SU-DHL-6 (cell line): ENCODE data around the gene MKRN2.

Source experiments
- H2AFZ ChIP-seq: fragments of 200-600 bp; sonication (generic); 2 replicates; pipeline ENCODE4 v1.6.1; 2014; ENCODE audit warnings: low read depth, mild to moderate bottlenecking, moderate library complexity, mixed read lengths, antibody characterized with exemption, low read length; ENCODE audit not compliant: severe bottlenecking
- H3F3A ChIP-seq: fragments of 200-600 bp; shearing (Covaris generic); 2 replicates; pipeline ENCODE4 v1.6.0; 2016; ENCODE audit warnings: antibody characterized with exemption, mild to moderate bottlenecking; ENCODE audit not compliant: insufficient read depth
- H3K27ac ChIP-seq: fragments of 200-600 bp; sonication (generic); 2 replicates; pipeline ENCODE4 v1.5.1; 2016; ENCODE audit warnings: low read depth, mild to moderate bottlenecking, low read length, moderate library complexity, mixed read lengths
- H3K27me3 ChIP-seq: fragments of 200-600 bp; sonication (generic), shearing (Covaris generic); 2 replicates; pipeline ENCODE4 v1.6.0; 2014; ENCODE audit warnings: mild to moderate bottlenecking, low read length
- H3K36me3 ChIP-seq: fragments of 200-600 bp; sonication (generic); 2 replicates; pipeline ENCODE4 v1.6.1; 2014; ENCODE audit warnings: mild to moderate bottlenecking, low read length, mixed read lengths
- H3K4me2 ChIP-seq: fragments of 300-600, 200-600 bp; shearing (Covaris generic), sonication (generic); 2 replicates; pipeline ENCODE4 v1.6.0; 2014; ENCODE audit warnings: low read length, low read depth, mild to moderate bottlenecking; ENCODE audit not compliant: poor library complexity, severe bottlenecking
- H3K4me3 ChIP-seq: fragments of 200-600 bp; sonication (generic); 2 replicates; pipeline ENCODE4 v1.5.1; 2014; ENCODE audit warnings: antibody characterized with exemption, low read length, mild to moderate bottlenecking, mixed read lengths; ENCODE audit not compliant: insufficient read depth, poor library complexity, severe bottlenecking
- H3K79me2 ChIP-seq: fragments of 200-600 bp; sonication (generic); 2 replicates; pipeline ENCODE4 v1.6.1; 2014; ENCODE audit warnings: mild to moderate bottlenecking, low read length, moderate library complexity; ENCODE audit not compliant: insufficient read depth
- H3K9ac ChIP-seq: fragments of 200-600 bp; sonication (generic); 2 replicates; pipeline ENCODE4 v1.7.0; 2014; ENCODE audit warnings: mild to moderate bottlenecking, low read length
- H3K9me2 ChIP-seq: fragments of 200-600 bp; sonication (generic); replicated peaks from 2 replicates; pipeline ENCODE4 v1.6.1; 2014; ENCODE audit warnings: low read length; ENCODE audit not compliant: insufficient read depth
- H3K9me3 ChIP-seq: fragments of 200-600 bp; sonication (generic); 2 replicates; pipeline ENCODE4 v1.6.1; 2014; ENCODE audit warnings: low read length, mixed read lengths; ENCODE audit not compliant: insufficient read depth
- H4K20me1 ChIP-seq: fragments of 200-600 bp; sonication (generic); 2 replicates; pipeline ENCODE4 v1.6.1; 2014; ENCODE audit warnings: low read depth, mild to moderate bottlenecking, antibody characterized with exemption, low read length, moderate library complexity, mixed read lengths
- EZH2phosphoT487 ChIP-seq: fragments of 200-600 bp; sonication (generic), shearing (Covaris generic); conservative IDR thresholded peaks from 2 replicates; pipeline ENCODE4 v1.6.1; 2018; ENCODE audit warnings: mild to moderate bottlenecking, antibody characterized with exemption, low read length, moderate library complexity, mixed read lengths
- TF ChIP-seq, protein P1 (sequence below): fragments of 200-600 bp; sonication (generic); IDR thresholded peaks from one replicate; pipeline ENCODE4 v1.5.1; 2017; ENCODE audit warnings: antibody characterized with exemption, mild to moderate bottlenecking, low read length, moderate library complexity; ENCODE audit not compliant: insufficient read depth, poor library complexity, severe bottlenecking

The MKRN2 gene

DNA sequence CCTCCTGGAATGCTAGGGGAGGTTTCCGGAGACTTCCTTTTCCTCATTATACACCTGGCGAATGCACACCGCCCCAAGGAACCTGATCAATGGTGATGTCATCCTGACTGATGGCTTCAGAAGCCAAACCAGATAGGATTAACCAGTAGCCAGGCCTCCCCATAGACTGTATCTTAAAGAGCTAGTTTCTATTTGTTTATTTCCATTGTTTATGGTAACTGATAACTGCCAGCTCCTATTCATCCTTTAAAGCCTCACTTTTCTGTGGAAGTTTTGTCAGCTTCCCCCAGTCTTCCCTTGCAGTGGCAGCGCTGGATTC, 11.5 kb upstream of the MKRN2 start, which contains the start of gene MKRN2OS:
TSS of gene MKRN2OS (minus strand) at position 27 of the 319 bp plus-strand sequence. CDS start 35 bp downstream, outside the sequence.
- H3F3A ChIP-seq, result no peaks in the 10 kb centered on the region
- no peak within 1 kb of the TSS for H3K4me2 ChIP-seq
- H3K27ac ChIP-seq, result no peak within 1 kb of the TSS
- H3K36me3 ChIP-seq, result no peaks in the 10 kb centered on the region
- TF ChIP-seq EZH2phosphoT487, result no peak
- H3K4me3 ChIP-seq, result no peak within 1 kb of the TSS
- H3K9me2 ChIP-seq, result no peaks in the 10 kb centered on the region
- H4K20me1 ChIP-seq, result no peaks in the 10 kb centered on the region
- H2AFZ ChIP-seq, result no peak within 1 kb of the TSS
- no peak within 1 kb of the TSS for H3K9ac ChIP-seq
- H3K27me3 ChIP-seq, result no peaks in the 10 kb centered on the region
- no peaks in the 10 kb centered on the region for H3K9me3 ChIP-seq
- H3K79me2 ChIP-seq, result no peaks in the 10 kb centered on the region

DNA sequence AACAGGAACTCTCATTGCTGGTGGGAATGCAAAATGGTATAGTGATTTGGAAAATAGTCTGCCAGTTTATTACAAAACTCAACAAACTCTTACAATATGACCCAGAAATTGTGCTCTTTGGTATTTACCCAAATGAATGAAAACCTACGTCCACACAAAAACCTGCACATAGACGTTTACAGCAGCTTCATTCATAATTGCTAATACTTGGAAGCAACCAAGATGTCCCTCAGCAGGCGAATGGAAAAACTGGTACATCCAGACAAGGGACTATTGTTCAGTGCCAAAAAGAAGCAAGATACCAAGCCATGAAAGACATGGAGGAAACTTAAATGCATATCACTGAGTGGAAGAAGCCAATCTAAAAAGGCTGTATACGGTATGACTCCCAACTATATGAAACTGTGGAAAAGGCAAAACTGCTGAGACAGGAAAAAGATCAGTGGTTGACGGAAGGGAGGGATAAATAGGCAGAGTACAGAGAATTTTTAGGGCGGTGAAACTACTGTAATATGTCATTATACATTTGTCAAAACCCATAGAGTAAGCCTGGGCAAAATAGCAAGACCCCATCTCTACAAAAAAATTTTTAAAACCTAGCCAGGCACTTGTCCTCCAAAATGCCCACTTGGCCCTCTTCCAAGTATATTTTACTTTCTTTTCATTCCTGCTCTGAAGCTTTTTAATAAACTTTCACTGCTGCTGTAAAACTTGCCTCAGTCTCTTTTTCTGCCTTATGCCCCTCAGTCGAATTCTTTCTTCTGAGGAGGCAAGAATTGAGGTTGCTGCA, 6.7 kb upstream of the MKRN2 start:
- H3K9me3 ChIP-seq, result no peaks in the 10 kb centered on the region
- H3K27ac ChIP-seq, result no peak overlapping the region
- TF ChIP-seq EZH2phosphoT487, result no peak
- TF ChIP-seq, protein P1, sequence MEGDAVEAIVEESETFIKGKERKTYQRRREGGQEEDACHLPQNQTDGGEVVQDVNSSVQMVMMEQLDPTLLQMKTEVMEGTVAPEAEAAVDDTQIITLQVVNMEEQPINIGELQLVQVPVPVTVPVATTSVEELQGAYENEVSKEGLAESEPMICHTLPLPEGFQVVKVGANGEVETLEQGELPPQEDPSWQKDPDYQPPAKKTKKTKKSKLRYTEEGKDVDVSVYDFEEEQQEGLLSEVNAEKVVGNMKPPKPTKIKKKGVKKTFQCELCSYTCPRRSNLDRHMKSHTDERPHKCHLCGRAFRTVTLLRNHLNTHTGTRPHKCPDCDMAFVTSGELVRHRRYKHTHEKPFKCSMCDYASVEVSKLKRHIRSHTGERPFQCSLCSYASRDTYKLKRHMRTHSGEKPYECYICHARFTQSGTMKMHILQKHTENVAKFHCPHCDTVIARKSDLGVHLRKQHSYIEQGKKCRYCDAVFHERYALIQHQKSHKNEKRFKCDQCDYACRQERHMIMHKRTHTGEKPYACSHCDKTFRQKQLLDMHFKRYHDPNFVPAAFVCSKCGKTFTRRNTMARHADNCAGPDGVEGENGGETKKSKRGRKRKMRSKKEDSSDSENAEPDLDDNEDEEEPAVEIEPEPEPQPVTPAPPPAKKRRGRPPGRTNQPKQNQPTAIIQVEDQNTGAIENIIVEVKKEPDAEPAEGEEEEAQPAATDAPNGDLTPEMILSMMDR, result no peak
- H4K20me1 ChIP-seq, result no peaks in the 10 kb centered on the region
- no peaks in the 10 kb centered on the region for H3K79me2 ChIP-seq
- H3K36me3 ChIP-seq, result no peaks in the 10 kb centered on the region
- H3F3A ChIP-seq, result no peaks in the 10 kb centered on the region
- no peaks in the 10 kb centered on the region for H3K27me3 ChIP-seq
- no peak overlapping the region for H3K9ac ChIP-seq
- no peaks in the 10 kb centered on the region for H3K9me2 ChIP-seq
- H2AFZ ChIP-seq, result no peak overlapping the region
- H3K4me2 ChIP-seq, result no peak overlapping the region
- H3K4me3 ChIP-seq, result no peak overlapping the region

- Histone ChIP-seq H3F3A (no peaks in the 10 kb centered on the region), H3K9me2 (no peaks in the 10 kb centered on the region), H3K9ac (no peak overlapping the region), H3K4me3 (no peak overlapping the region), H3K4me2 (no peak overlapping the region), H2AFZ (no peak overlapping the region), H3K9me3 (no peaks in the 10 kb centered on the region), H3K36me3 (no peaks in the 10 kb centered on the region), H3K79me2 (peaks cover 20% of the 10 kb centered on the region), H3K27ac (no peak overlapping the region), H3K27me3 (no peaks in the 10 kb centered on the region), H4K20me1 (no peaks in the 10 kb centered on the region)
- TF ChIP-seq EZH2phosphoT487, result no peak
- TF ChIP-seq, protein P1, result no peak
Observed at GRCh38 chr3:12553921-12554391, 2.9 kb upstream of the MKRN2 start.

DNA sequence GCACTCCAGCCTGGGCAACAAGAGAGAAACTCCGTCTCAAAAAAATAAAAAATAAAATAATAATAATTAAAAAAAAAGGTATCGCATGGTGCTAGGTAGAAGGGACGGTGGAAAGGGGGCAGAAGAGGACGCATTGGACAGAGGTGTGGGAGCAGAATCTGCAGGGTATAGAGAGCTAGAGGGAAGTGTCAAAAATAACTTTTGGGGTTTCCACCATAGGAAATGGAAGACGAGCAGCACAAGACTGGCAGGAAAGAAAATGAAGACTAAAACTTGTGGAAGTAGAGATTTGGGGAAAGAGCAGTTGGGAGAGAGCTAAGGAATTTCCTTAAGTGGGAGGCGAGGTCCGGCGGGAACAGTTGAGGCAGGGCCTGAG, 585 bp upstream of the MKRN2 start:
- no peak overlapping the region for H3K27ac ChIP-seq
- peaks cover 3% of the 10 kb centered on the region; the same call in 1 of the 2 replicates for H4K20me1 ChIP-seq

More for the DNA sequence above, 585 bp upstream of the MKRN2 start:
- no peaks in the 10 kb centered on the region for H3K9me2 ChIP-seq
- H2AFZ ChIP-seq, result peak overlapping the region; percentile 97
- peaks cover 44% of the 10 kb centered on the region for H3K79me2 ChIP-seq
- H3K4me2 ChIP-seq, result peak overlapping the region; percentile 77
- no peaks in the 10 kb centered on the region for H3K27me3 ChIP-seq
- H3K4me3 ChIP-seq, result peak overlapping the region; percentile 74
- no peaks in the 10 kb centered on the region for H3K36me3 ChIP-seq
- no peaks in the 10 kb centered on the region for H3K9me3 ChIP-seq
- H3F3A ChIP-seq, result no peaks in the 10 kb centered on the region
- TF ChIP-seq, protein P1, result no peak
- no peak for TF ChIP-seq EZH2phosphoT487
- peak overlapping the region; percentile 84 for H3K9ac ChIP-seq
